Gastroesophageal sphincter (tissue), 3 donors: ENCODE data around the gene TRMT44.

Source experiments
- POLR2A ChIP-seq, 2 donors: fragments of 450-650 bp; IDR thresholded peaks; one replicate each; pipeline ENCODE4 v1.6.1; 2017; ENCODE audit warnings: antibody characterized with exemption in 2 of 2, mild to moderate bottlenecking in 2 of 2, moderate library complexity in 1 of 2
- POLR2AphosphoS5 ChIP-seq: sonication (generic); formaldehyde crosslinking; IDR thresholded peaks from one replicate; pipeline ENCODE4 v1.6.1; 2017; ENCODE audit warnings: antibody characterized with exemption
- TF ChIP-seq, protein P1 (sequence below), 4 experiments: fragments of 200-600 bp in 2 of 4; fragments of 450-650 bp in 2 of 4; sonication (generic) in 1 of 4; IDR thresholded peaks; one replicate each; pipeline ENCODE4 v1.5.1; 2017 to 2019; ENCODE audit warnings: antibody characterized with exemption in 4 of 4, mild to moderate bottlenecking in 2 of 4, moderate library complexity in 2 of 4

DNA sequence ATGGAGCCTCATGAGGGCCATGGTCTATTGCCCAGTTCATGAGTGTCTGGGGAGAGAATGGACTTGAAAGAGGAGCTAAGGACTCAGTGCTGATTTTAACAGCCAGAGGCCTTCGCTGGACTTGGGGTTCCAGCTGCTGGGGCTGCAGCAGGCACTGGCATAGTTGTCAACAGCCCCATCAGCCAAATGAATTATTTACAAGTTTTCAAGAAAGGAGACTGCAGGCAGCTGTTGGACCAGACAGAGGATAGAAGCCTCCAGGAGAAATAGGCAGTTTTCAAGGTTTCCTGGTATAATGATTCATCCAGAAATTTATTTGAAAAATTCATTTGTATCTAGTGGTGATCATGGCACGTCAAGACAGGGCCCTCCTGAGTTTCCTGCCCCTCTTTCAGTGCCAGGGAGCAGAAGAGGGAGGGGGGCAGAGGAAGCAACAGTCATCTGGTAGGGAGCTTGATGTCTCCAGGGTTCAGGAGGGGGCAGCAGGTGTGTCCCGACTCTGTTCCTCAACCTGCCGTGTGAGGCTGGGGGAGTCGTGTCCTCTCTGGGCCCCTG lies 76.5 kb downstream of the TRMT44 start:
- TF ChIP-seq POLR2A (IDR thresholded peaks at IDR 0.05) (no peak), POLR2AphosphoS5 (no peak)
- TF ChIP-seq, protein P1, sequence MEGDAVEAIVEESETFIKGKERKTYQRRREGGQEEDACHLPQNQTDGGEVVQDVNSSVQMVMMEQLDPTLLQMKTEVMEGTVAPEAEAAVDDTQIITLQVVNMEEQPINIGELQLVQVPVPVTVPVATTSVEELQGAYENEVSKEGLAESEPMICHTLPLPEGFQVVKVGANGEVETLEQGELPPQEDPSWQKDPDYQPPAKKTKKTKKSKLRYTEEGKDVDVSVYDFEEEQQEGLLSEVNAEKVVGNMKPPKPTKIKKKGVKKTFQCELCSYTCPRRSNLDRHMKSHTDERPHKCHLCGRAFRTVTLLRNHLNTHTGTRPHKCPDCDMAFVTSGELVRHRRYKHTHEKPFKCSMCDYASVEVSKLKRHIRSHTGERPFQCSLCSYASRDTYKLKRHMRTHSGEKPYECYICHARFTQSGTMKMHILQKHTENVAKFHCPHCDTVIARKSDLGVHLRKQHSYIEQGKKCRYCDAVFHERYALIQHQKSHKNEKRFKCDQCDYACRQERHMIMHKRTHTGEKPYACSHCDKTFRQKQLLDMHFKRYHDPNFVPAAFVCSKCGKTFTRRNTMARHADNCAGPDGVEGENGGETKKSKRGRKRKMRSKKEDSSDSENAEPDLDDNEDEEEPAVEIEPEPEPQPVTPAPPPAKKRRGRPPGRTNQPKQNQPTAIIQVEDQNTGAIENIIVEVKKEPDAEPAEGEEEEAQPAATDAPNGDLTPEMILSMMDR (IDR thresholded peaks at IDR 0.05) = no peak
